H9 (cell line): ENCODE data around the gene TOMM22. TPM values are rescaled to one million over a fixed set of nuclear protein-coding genes. Genes with fewer than 3 reads are reported as not detected.
A peak's percentile ranks its signal among the peaks of the same experiment; 100 is the strongest.

Experiments
- DNase-seq: peaks from one replicate; pipeline ENCODE4 v3.0.0-alpha.2; 2017
- H2AFZ ChIP-seq: one replicate; pipeline ENCODE4 v1.6.1; 2013; ENCODE audit warnings: mild to moderate bottlenecking, low read length, control low read depth, moderate library complexity
- H2AK5ac ChIP-seq: 2 replicates; pipeline ENCODE4 v1.6.1; 2013; ENCODE audit warnings: low read length, control low read depth, mixed read lengths; ENCODE audit not compliant: insufficient read length
- H2BK120ac ChIP-seq: one replicate; pipeline ENCODE4 v1.6.1; 2013; ENCODE audit warnings: low read depth, mild to moderate bottlenecking, low read length, control low read depth, inconsistent platforms; ENCODE audit not compliant: poor library complexity, severe bottlenecking
- H2BK12ac ChIP-seq: 2 replicates; pipeline ENCODE4 v1.6.1; 2013; ENCODE audit warnings: low read length, control low read depth, mixed read lengths, low read depth; ENCODE audit not compliant: insufficient read length
- H2BK15ac ChIP-seq: 2 replicates; pipeline ENCODE4 v1.6.1; 2013; ENCODE audit warnings: low read depth, low read length, control low read depth
- H2BK20ac ChIP-seq: one replicate; pipeline ENCODE4 v1.6.1; 2013; ENCODE audit warnings: low read depth, mild to moderate bottlenecking, low read length, control low read depth, inconsistent platforms; ENCODE audit not compliant: poor library complexity, severe bottlenecking
- H2BK5ac ChIP-seq: 2 replicates; pipeline ENCODE4 v1.6.1; 2013; ENCODE audit warnings: low read length, control low read depth, mixed read lengths; ENCODE audit not compliant: insufficient read length
- H3K14ac ChIP-seq: 2 replicates; pipeline ENCODE4 v1.6.1; 2013; ENCODE audit warnings: low read length, control low read depth; ENCODE audit not compliant: insufficient read depth
- H3K18ac ChIP-seq: 2 replicates; pipeline ENCODE4 v1.6.1; 2013; ENCODE audit warnings: low read depth, mild to moderate bottlenecking, mixed read lengths, low read length, control low read depth; ENCODE audit not compliant: insufficient read length
- H3K23ac ChIP-seq: 2 replicates; pipeline ENCODE4 v1.6.1; 2013; ENCODE audit warnings: low read length, control low read depth, mixed read lengths, low read depth; ENCODE audit not compliant: insufficient read length
- H3K23me2 ChIP-seq: 2 replicates; pipeline ENCODE4 v1.6.1; 2013; ENCODE audit warnings: low read depth, mild to moderate bottlenecking, mixed read lengths, low read length, control low read depth; ENCODE audit not compliant: insufficient read length, poor library complexity, severe bottlenecking
- H3K27ac ChIP-seq: 2 replicates; pipeline ENCODE4 v1.5.1; 2013; ENCODE audit warnings: low read length, control low read depth, mixed read lengths, low read depth; ENCODE audit not compliant: insufficient read length
- H3K27me3 ChIP-seq: 2 replicates; pipeline ENCODE4 v1.6.1; 2013; ENCODE audit warnings: low read length, control low read depth, inconsistent platforms; ENCODE audit not compliant: insufficient read depth
- H3K4ac ChIP-seq: 2 replicates; pipeline ENCODE4 v1.6.1; 2013; ENCODE audit warnings: low read depth, mild to moderate bottlenecking, control low read depth, inconsistent platforms, low read length, moderate library complexity
- H3K4me1 ChIP-seq: 2 replicates; pipeline ENCODE4 v1.6.1; 2013; ENCODE audit warnings: low read length, control low read depth, inconsistent platforms; ENCODE audit not compliant: insufficient read depth
- H3K4me2 ChIP-seq: 2 replicates; pipeline ENCODE4 v1.6.1; 2013; ENCODE audit warnings: low read length, control low read depth, mixed read lengths; ENCODE audit not compliant: insufficient read length, insufficient read depth
- H3K56ac ChIP-seq: 2 replicates; pipeline ENCODE4 v1.6.1; 2013; ENCODE audit warnings: low read depth, mild to moderate bottlenecking, mixed read lengths, low read length, control low read depth; ENCODE audit not compliant: insufficient read length
- H3K79me1 ChIP-seq: 2 replicates; pipeline ENCODE4 v1.6.1; 2013; ENCODE audit warnings: low read depth, mild to moderate bottlenecking, moderate library complexity, low read length, control low read depth, inconsistent platforms; ENCODE audit not compliant: insufficient read depth, poor library complexity, severe bottlenecking
- H3K79me2 ChIP-seq: 2 replicates; pipeline ENCODE4 v1.6.1; 2013; ENCODE audit warnings: low read length, control low read depth, inconsistent platforms; ENCODE audit not compliant: insufficient read depth
- H3K9ac ChIP-seq: 2 replicates; pipeline ENCODE4 v1.6.1; 2013; ENCODE audit warnings: low read length, control low read depth, mixed read lengths; ENCODE audit not compliant: insufficient read length; ENCODE audit errors: extremely low read depth
- H3K9me3 ChIP-seq: one replicate; pipeline ENCODE4 v1.6.1; 2013; ENCODE audit warnings: low read depth, low read length, inconsistent platforms; ENCODE audit not compliant: control insufficient read depth
- H3T11ph ChIP-seq: one replicate; pipeline ENCODE4 v1.6.1; 2013; ENCODE audit warnings: mild to moderate bottlenecking, low read length, control low read depth, inconsistent platforms
- H4K20me1 ChIP-seq: one replicate; pipeline ENCODE4 v1.6.1; 2013; ENCODE audit not compliant: control insufficient read depth, insufficient read length, insufficient read depth
- H4K5ac ChIP-seq: 2 replicates; pipeline ENCODE4 v1.6.1; 2013; ENCODE audit warnings: low read depth, mild to moderate bottlenecking, mixed read lengths, low read length, control low read depth; ENCODE audit not compliant: insufficient read length
- H4K8ac ChIP-seq: replicated peaks from 2 replicates; pipeline ENCODE4 v1.6.1; 2013; ENCODE audit warnings: low read length, control low read depth, mixed read lengths, low read depth; ENCODE audit not compliant: insufficient read length
- H4K91ac ChIP-seq: 2 replicates; pipeline ENCODE4 v1.6.1; 2013; ENCODE audit warnings: low read depth, mild to moderate bottlenecking, moderate library complexity, mixed read lengths, low read length, control low read depth; ENCODE audit not compliant: insufficient read length
- H3K27ac Mint-ChIP-seq, 3 experiments: 2 replicates in 2 of 3; 3 replicates in 1 of 3; pipeline ENCODE4 v1.8.0; 2020 to 2021; ENCODE audit warnings: mixed read lengths in 3 of 3, mild to moderate bottlenecking in 1 of 3, moderate library complexity in 1 of 3
- H3K27me3 Mint-ChIP-seq: 2 replicates; pipeline ENCODE4 v1.8.0; 2021; ENCODE audit warnings: low read depth, mild to moderate bottlenecking, moderate library complexity, mixed read lengths
- H3K36me3 Mint-ChIP-seq, 3 experiments: 2 replicates in 2 of 3; 3 replicates in 1 of 3; pipeline ENCODE4 v1.8.0; 2020 to 2021; ENCODE audit warnings: low read depth in 3 of 3, mixed read lengths in 3 of 3; ENCODE audit not compliant: insufficient read depth in 1 of 3
- H3K4me1 Mint-ChIP-seq, 2 experiments: 2 replicates each; pipeline ENCODE4 v1.8.0; 2020; ENCODE audit warnings: mixed read lengths in 2 of 2
- H3K4me3 Mint-ChIP-seq, 2 experiments: 2 replicates in 1 of 2; 3 replicates in 1 of 2; pipeline ENCODE4 v1.8.0; 2020 to 2021; ENCODE audit warnings: mild to moderate bottlenecking in 2 of 2, mixed read lengths in 2 of 2, moderate library complexity in 1 of 2
- H3K9me3 Mint-ChIP-seq, 2 experiments: 2 replicates in 1 of 2; 3 replicates in 1 of 2; pipeline ENCODE4 v1.8.0; 2020; ENCODE audit warnings: mild to moderate bottlenecking in 2 of 2, mixed read lengths in 2 of 2, moderate library complexity in 1 of 2
- CTCF ChIP-seq: fragments of 200-600 bp; sonication (generic); conservative IDR thresholded peaks from 3 replicates; pipeline ENCODE4 v1.8.0; 2021; ENCODE audit warnings: antibody characterized with exemption, mild to moderate bottlenecking
- WGBS: extraction: QIAGEN DNeasy Blood & Tissue Kit; methylation state at CpG from one replicate; pipeline ENCODE4 v1.1.7; 2013; ENCODE audit warnings: missing lambda C conversion rate, low lambda C conversion rate, mixed read lengths; ENCODE audit not compliant: insufficient read length; ENCODE audit errors: extremely low coverage; 5-methylcytosine and 5-hydroxymethylcytosine counted together
- total RNA-seq: library from RNA; stranded (reverse); gene quantifications from 2 replicates; pipeline ENCODE4 v1.2.1, GENCODE V29; 2021

TOMM22 gene
- total RNA-seq, 1 experiment from 2014 or later: 128 TPM

- no peaks in the 10 kb centered on the region for H3K9me3 Mint-ChIP-seq
- TF ChIP-seq CTCF: no peak
- Histone ChIP-seq H3K27ac (no peak overlapping the region), H3K56ac (no peak overlapping the region), H4K20me1 (no peaks in the 10 kb centered on the region), H2BK5ac (no peak overlapping the region), H3K4ac (no peak overlapping the region), H3K18ac (no peak overlapping the region), H4K91ac (no peak overlapping the region), H2BK12ac (no peak overlapping the region), H3K23me2 (no peaks in the 10 kb centered on the region), H3K23ac (no peak overlapping the region), H2BK20ac (no peak overlapping the region), H3K9ac (no peak overlapping the region), H3K79me2 (peaks cover 24% of the 10 kb centered on the region; the same call in 1 of the 2 replicates), H3K79me1 (peaks cover 4% of the 10 kb centered on the region), H3K4me1 (peaks cover 10% of the 10 kb centered on the region; the same call in 1 of the 2 replicates), H3T11ph (no peak overlapping the region), H4K8ac (no peak overlapping the region), H3K4me2 (no peak overlapping the region), H2BK120ac (no peak overlapping the region), H2AFZ (no peak overlapping the region), H3K14ac (no peak overlapping the region), H4K5ac (no peak overlapping the region), H2BK15ac (no peak overlapping the region), H3K9me3 (no peaks in the 10 kb centered on the region), H2AK5ac (no peak overlapping the region), H3K27me3 (no peaks in the 10 kb centered on the region)
- WGBS: no CpG with 5 or more reads among the region's 8 CpGs
- H3K27ac Mint-ChIP-seq: peak overlapping the region; percentile 11 to 82 (median 42); a peak in 4 of 7 replicates
- H3K27me3 Mint-ChIP-seq: no peaks in the 10 kb centered on the region
- H3K4me1 Mint-ChIP-seq: peaks cover 29 to 46% of the 10 kb centered on the region in 2 experiments
- H3K36me3 Mint-ChIP-seq: peaks cover 20 to 67% (median 60%) of the 10 kb centered on the region in 3 experiments
- DNase-seq: no peak
- no peak overlapping the region; a peak in 1 of 5 replicates for H3K4me3 Mint-ChIP-seq
Observed at GRCh38 chr22:38713921-38714320, 32.2 kb downstream of the TOMM22 start.
